Stimulated activated CD4-positive, alpha-beta T cell treated with anti-CD3 and anti-CD28 coated beads, Interleukin-12 subunit alpha, Interleukin-12 subunit beta, amount 100 ng/mL, for 24 hours (primary cell): Measurements from ENCODE around the gene SLFN11.
A peak's percentile ranks its signal among the peaks of the same experiment; 100 is the strongest.
"Not testable (repeated sequence)": the region's sequence is repeated elsewhere in the genome, so short reads cannot be mapped to it uniquely, and the experiment has no call there.

Source experiments
- DNase-seq, 2 experiments: peaks; one replicate each; pipeline ENCODE4 v3.0.0-alpha.2; 2020; ENCODE audit warnings: low read depth in 2 of 2

Gene SLFN11

GRCh38 chr17:35352284-35352683 lies 21.1 kb downstream of the SLFN11 start:
- no peak for DNase-seq

GRCh38 chr17:35350493-35350892 lies 22.9 kb downstream of the SLFN11 start:
- no peak for DNase-seq

GRCh38 chr17:35345926-35346771 lies 27.3 kb downstream of the SLFN11 start:
- DNase-seq = peak in 1 of 2 experiments; percentile 25

- no peak for DNase-seq
Measured at GRCh38 chr17:35345445-35345925, 27.9 kb downstream of the SLFN11 start.

- no peak for DNase-seq
Measured at GRCh38 chr17:35344262-35344661, 29.2 kb downstream of the SLFN11 start.

- no peak for DNase-seq
Measured at GRCh38 chr17:35342276-35342675, 31.1 kb downstream of the SLFN11 start.

- no peak for DNase-seq
Measured at GRCh38 chr17:35341411-35341992, 31.9 kb downstream of the SLFN11 start.

GRCh38 chr17:35338230-35338629 lies 35.2 kb downstream of the SLFN11 start:
- DNase-seq = no peak

GRCh38 chr17:35337364-35337763 lies 36.1 kb downstream of the SLFN11 start:
- DNase-seq = no peak

GRCh38 chr17:35333578-35333977 lies 39.8 kb downstream of the SLFN11 start:
- DNase-seq = not testable (repeated sequence)

- DNase-seq = no peak
Measured at GRCh38 chr17:35322749-35323148, 50.7 kb downstream of the SLFN11 start.

- no peak for DNase-seq
Measured at GRCh38 chr17:35315971-35316370, 57.5 kb downstream of the SLFN11 start.

GRCh38 chr17:35315283-35315682 lies 58.1 kb downstream of the SLFN11 start:
- DNase-seq = no peak

GRCh38 chr17:35314415-35315216 lies 58.8 kb downstream of the SLFN11 start:
- no peak for DNase-seq

GRCh38 chr17:35313875-35314409 lies 59.5 kb downstream of the SLFN11 start:
- DNase-seq = no peak

- peak; percentile 37 to 46 for DNase-seq
Measured at GRCh38 chr17:35312790-35313711, 60.4 kb downstream of the SLFN11 start.

GRCh38 chr17:35312346-35312745 lies 61.1 kb downstream of the SLFN11 start:
- no peak for DNase-seq

GRCh38 chr17:35309345-35309744 lies 64.1 kb downstream of the SLFN11 start:
- not testable (repeated sequence) for DNase-seq
